ENCODE measurements around the gene CNOT1.

DNA sequence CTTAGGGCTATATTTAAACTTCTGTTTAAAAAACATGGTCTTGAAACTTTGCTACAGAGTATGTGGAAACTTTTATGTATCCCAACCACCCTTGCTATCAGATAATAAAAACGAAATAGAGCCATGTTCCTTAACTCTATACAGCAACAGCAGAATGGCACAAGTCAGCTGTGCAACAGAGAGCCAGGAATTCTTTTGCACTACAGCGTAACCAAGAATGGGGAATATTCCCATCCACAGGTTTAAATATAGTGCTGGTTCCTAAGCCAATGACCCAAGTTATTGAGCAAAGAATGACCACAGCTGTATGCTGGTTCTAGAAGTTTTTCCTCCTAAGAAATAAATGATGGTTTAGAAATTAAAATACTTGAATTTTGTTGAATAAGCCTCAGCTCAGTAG lies 81.2 kb downstream of the CNOT1 start:
- no peak for TF ChIP-seq CTCF (IDR thresholded peaks at IDR 0.05; ENCODE audit: poor library complexity, severe bottlenecking)
- TF ChIP-seq POLR2AphosphoS5 (IDR thresholded peaks at IDR 0.05): no peak
- no peak for TF ChIP-seq REST (IDR thresholded peaks at IDR 0.05; ENCODE audit: borderline replicate concordance)
- TF ChIP-seq MXI1 (conservative IDR thresholded peaks at IDR 0.05; ENCODE audit: poor library complexity, severe bottlenecking): no peak
- TF ChIP-seq RAD21 (conservative IDR thresholded peaks at IDR 0.05): no peak
- TF ChIP-seq EP300 (conservative IDR thresholded peaks at IDR 0.05; ENCODE audit: poor library complexity, severe bottlenecking): no peak
